Lung (tissue), 12 donors: ENCODE data around the gene SLC22A2. TPM values are rescaled to one million over a fixed set of nuclear protein-coding genes. Genes with fewer than 3 reads are reported as not detected.

Experiments
- ATAC-seq: fragments of 200-7000 bp; cut with Tn5 transposase; one replicate; pipeline ENCODE4 v1.9.1; 2020; ENCODE audit warnings: moderate number of reproducible peaks; ENCODE audit not compliant: insufficient read depth, low FRiP score
- DNase-seq, 3 donors: peaks; one replicate each; pipeline ENCODE4 v3.0.0-alpha.2; 2013 to 2017
- H3K27ac ChIP-seq, 2 donors: one replicate each; pipeline ENCODE4 v1.5.1; 2013; ENCODE audit warnings: mild to moderate bottlenecking in 2 of 2, moderate library complexity in 2 of 2, control low read depth in 1 of 2, inconsistent platforms in 1 of 2, low read depth in 1 of 2, low read length in 1 of 2
- H3K27me3 ChIP-seq, 3 donors: one replicate each; pipeline ENCODE4 v1.5.1; 2013; ENCODE audit warnings: low read length in 2 of 3; ENCODE audit not compliant: control insufficient read depth in 3 of 3, insufficient read depth in 3 of 3
- H3K36me3 ChIP-seq, 4 donors: one replicate each; pipeline ENCODE4 v1.5.1; 2013; ENCODE audit warnings: low read length in 4 of 4, mild to moderate bottlenecking in 1 of 4, moderate library complexity in 1 of 4; ENCODE audit not compliant: control insufficient read depth in 4 of 4, insufficient read depth in 4 of 4
- H3K4me1 ChIP-seq, 5 donors: one replicate each; pipeline ENCODE4 v1.5.1; 2013; ENCODE audit warnings: low read length in 5 of 5, mild to moderate bottlenecking in 2 of 5, moderate library complexity in 1 of 5; ENCODE audit not compliant: control insufficient read depth in 5 of 5, insufficient read depth in 5 of 5
- H3K4me3 ChIP-seq: one replicate; pipeline ENCODE4 v1.5.1; 2013; ENCODE audit warnings: mild to moderate bottlenecking, control low read depth, moderate library complexity
- H3K9ac ChIP-seq, 2 donors: one replicate each; pipeline ENCODE4 v1.5.1; 2013; ENCODE audit warnings: low read length in 2 of 2, control low read depth in 1 of 2; ENCODE audit not compliant: insufficient read depth in 1 of 2
- H3K9me3 ChIP-seq, 4 donors: one replicate each; pipeline ENCODE4 v1.5.1; 2013; ENCODE audit warnings: low read length in 3 of 4, mild to moderate bottlenecking in 1 of 4, moderate library complexity in 1 of 4; ENCODE audit not compliant: control insufficient read depth in 4 of 4, insufficient read depth in 3 of 4
- WGBS, 2 donors: extraction: QIAGEN DNeasy Blood & Tissue Kit; methylation state at CpG; one replicate each; pipeline ENCODE4 v1.1.7; 2013; 5-methylcytosine and 5-hydroxymethylcytosine counted together
- polyA plus RNA-seq, 2 donors: library from polyadenylated mRNA; stranded (reverse); fragments of 200-250 nt; gene quantifications; one replicate each; pipeline ENCODE4 v1.2.1, GENCODE V29; 2013
- total RNA-seq, 2 donors: library from RNA; depleted of rRNA in 1 of 2; stranded (reverse); fragments of >200 nt in 1 of 2; gene quantifications; one replicate each; pipeline ENCODE4 v1.2.1, GENCODE V29; 2014 to 2021
- TF ChIP-seq, protein P1 (sequence below): IDR thresholded peaks from 2 replicates; pipeline ENCODE4 v1.5.1; 2012; ENCODE audit warnings: mild to moderate bottlenecking; ENCODE audit errors: control extremely low read depth, extremely low read depth
- donor health status: control.
- donor health status: control.
- donor health status: Bipolar disorder and iron deficiency.
- donor health status: healthy.
- donor health status: DM: yes; HTN: yes; CAD: no.

SLC22A2 gene
- total and polyA plus RNA-seq, 4 donors = not detected

DNA sequence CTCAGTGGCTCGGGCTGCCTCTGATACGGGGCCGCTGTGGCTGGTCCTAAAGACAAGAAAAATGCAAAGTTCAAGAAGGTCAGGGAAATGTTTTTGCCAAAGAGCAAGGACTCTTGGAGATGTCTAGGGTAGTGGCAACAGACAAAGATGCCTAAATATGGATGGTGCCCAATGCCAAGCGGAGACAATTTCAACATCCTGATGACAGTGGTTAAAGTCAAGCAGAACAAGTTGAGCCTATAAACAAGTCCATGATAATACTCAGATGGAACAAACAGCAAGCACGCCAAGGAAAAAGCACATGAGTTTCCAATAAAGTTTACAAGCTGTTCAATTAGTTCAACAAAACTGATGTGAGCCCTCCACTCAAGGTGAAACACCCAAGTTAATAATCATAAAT lies 85.9 kb downstream of the SLC22A2 start:
- TF ChIP-seq, protein P1, sequence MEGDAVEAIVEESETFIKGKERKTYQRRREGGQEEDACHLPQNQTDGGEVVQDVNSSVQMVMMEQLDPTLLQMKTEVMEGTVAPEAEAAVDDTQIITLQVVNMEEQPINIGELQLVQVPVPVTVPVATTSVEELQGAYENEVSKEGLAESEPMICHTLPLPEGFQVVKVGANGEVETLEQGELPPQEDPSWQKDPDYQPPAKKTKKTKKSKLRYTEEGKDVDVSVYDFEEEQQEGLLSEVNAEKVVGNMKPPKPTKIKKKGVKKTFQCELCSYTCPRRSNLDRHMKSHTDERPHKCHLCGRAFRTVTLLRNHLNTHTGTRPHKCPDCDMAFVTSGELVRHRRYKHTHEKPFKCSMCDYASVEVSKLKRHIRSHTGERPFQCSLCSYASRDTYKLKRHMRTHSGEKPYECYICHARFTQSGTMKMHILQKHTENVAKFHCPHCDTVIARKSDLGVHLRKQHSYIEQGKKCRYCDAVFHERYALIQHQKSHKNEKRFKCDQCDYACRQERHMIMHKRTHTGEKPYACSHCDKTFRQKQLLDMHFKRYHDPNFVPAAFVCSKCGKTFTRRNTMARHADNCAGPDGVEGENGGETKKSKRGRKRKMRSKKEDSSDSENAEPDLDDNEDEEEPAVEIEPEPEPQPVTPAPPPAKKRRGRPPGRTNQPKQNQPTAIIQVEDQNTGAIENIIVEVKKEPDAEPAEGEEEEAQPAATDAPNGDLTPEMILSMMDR = no peak
- H3K4me3 ChIP-seq = no peak overlapping the region
- peaks cover 0 to 3% (median 0%) of the 10 kb centered on the region in 5 donors for H3K4me1 ChIP-seq
- ATAC-seq = no peak
- 91 to 93% methylated on average over 5 of the region's 5 CpGs for WGBS, 2 donors
- peaks cover 0 to 3% (median 0%) of the 10 kb centered on the region in 4 donors for H3K9me3 ChIP-seq
- DNase-seq = no peak
- H3K36me3 ChIP-seq = no peaks in the 10 kb centered on the region
- no peaks in the 10 kb centered on the region for H3K27me3 ChIP-seq
- H3K9ac ChIP-seq = no peak overlapping the region
- H3K27ac ChIP-seq = no peak overlapping the region

GRCh38 chr6:160170018-160170680 lies 88.5 kb downstream of the SLC22A2 start:
- Histone ChIP-seq H3K4me1 (peaks cover 0 to 3% (median 0%) of the 10 kb centered on the region in 5 donors), H3K36me3 (no peaks in the 10 kb centered on the region), H3K27me3 (no peaks in the 10 kb centered on the region), H3K27ac (no peak overlapping the region), H3K9ac (no peak overlapping the region), H3K4me3 (no peak overlapping the region), H3K9me3 (peaks cover 0 to 3% (median 0%) of the 10 kb centered on the region in 4 donors)
- DNase-seq (no peak), ATAC-seq (no peak)
- 57 to 76% methylated on average over 6 of the region's 6 CpGs for WGBS, 2 donors
- TF ChIP-seq, protein P1 = no peak

GRCh38 chr6:160167604-160168399 lies 90.8 kb downstream of the SLC22A2 start:
- Histone ChIP-seq H3K9me3 (peaks cover 0 to 3% (median 0%) of the 10 kb centered on the region in 4 donors), H3K36me3 (no peaks in the 10 kb centered on the region), H3K4me3 (no peak overlapping the region), H3K4me1 (peaks cover 0 to 3% (median 0%) of the 10 kb centered on the region in 5 donors), H3K9ac (no peak overlapping the region), H3K27ac (no peak overlapping the region), H3K27me3 (no peaks in the 10 kb centered on the region)
- TF ChIP-seq, protein P1 = no peak
- ATAC-seq = no peak
- no peak for DNase-seq
- 85 to 87% methylated on average over 7 of the region's 7 CpGs for WGBS, 2 donors

Other genes with a start within 250 kb of the SLC22A2 start
- 1 to 10 TPM; 1.8 to 2.5 TPM for gene SLC22A1, start 137.0 kb downstream of the SLC22A2 start, total RNA-seq
- gene SLC22A1, start 137.0 kb downstream of the SLC22A2 start, polyA plus RNA-seq = under 1 TPM; 0.72 to 0.75 TPM
- 10 to 100 TPM; 30.9 to 65.0 TPM for gene SLC22A3, start 89.6 kb upstream of the SLC22A2 start, total RNA-seq
- 10 to 100 TPM in 1 of 2 donors, 1 to 10 TPM in 1; 9.5 to 35.6 TPM for gene SLC22A3, start 89.6 kb upstream of the SLC22A2 start, polyA plus RNA-seq